Osteoblast (primary cell): Measurements from ENCODE around the gene BPTF. TPM values are rescaled to one million over a fixed set of nuclear protein-coding genes. Genes with fewer than 3 reads are reported as not detected.

Experiments
- DNase-seq: peaks from one replicate; pipeline ENCODE4 v3.0.0; 2011; ENCODE audit warnings: low spot score, mixed read lengths; ENCODE audit not compliant: insufficient read length; ENCODE audit errors: missing footprints
- H2AFZ ChIP-seq: 2 replicates; pipeline ENCODE4 v1.6.0; 2011; ENCODE audit warnings: mild to moderate bottlenecking, low read length
- H3K27ac ChIP-seq: 2 replicates; pipeline ENCODE4 v1.5.1; 2011; ENCODE audit warnings: mild to moderate bottlenecking, low read depth, low read length, moderate library complexity
- H3K27me3 ChIP-seq: 2 replicates; pipeline ENCODE4 v1.6.0; 2012; ENCODE audit warnings: mild to moderate bottlenecking, control low read depth, inconsistent platforms, low read length, moderate library complexity; ENCODE audit not compliant: insufficient read depth
- H3K36me3 ChIP-seq: 2 replicates; pipeline ENCODE4 v1.5.1; 2011; ENCODE audit warnings: mild to moderate bottlenecking, low read length, control low read depth, moderate library complexity; ENCODE audit not compliant: insufficient read depth
- H3K4me1 ChIP-seq: 2 replicates; pipeline ENCODE4 v1.5.1; 2011; ENCODE audit warnings: mild to moderate bottlenecking, low read length, control low read depth, moderate library complexity; ENCODE audit not compliant: insufficient read depth
- H3K4me2 ChIP-seq: 2 replicates; pipeline ENCODE4 v1.6.0; 2011; ENCODE audit warnings: mild to moderate bottlenecking, low read length; ENCODE audit not compliant: insufficient read depth
- H3K4me3 ChIP-seq: fragments of 200-600 bp; sonication (generic); 3 replicates; pipeline ENCODE4 v1.5.1; 2012; ENCODE audit warnings: mild to moderate bottlenecking, low read length, inconsistent platforms; ENCODE audit not compliant: insufficient read depth
- H3K79me2 ChIP-seq: 2 replicates; pipeline ENCODE4 v1.6.0; 2012; ENCODE audit warnings: mild to moderate bottlenecking, low read length, control low read depth, inconsistent platforms; ENCODE audit not compliant: insufficient read depth
- H3K9me3 ChIP-seq: 2 replicates; pipeline ENCODE4 v1.5.1; 2011; ENCODE audit warnings: low read depth, low read length, control low read depth
- H4K20me1 ChIP-seq: 2 replicates; pipeline ENCODE4 v1.6.0; 2012; ENCODE audit warnings: mild to moderate bottlenecking, low read length, control low read depth; ENCODE audit not compliant: insufficient read depth
- CTCF ChIP-seq: IDR thresholded peaks from 2 replicates; pipeline ENCODE4 v1.5.1; 2011; ENCODE audit warnings: mild to moderate bottlenecking, low read depth, low read length, moderate library complexity; ENCODE audit errors: extremely low read depth
- total RNA-seq: library from RNA; depleted of rRNA; stranded (reverse); fragments of >200 nt; gene quantifications from 2 replicates; pipeline ENCODE4 v1.2.3, GENCODE V29; 2012

The BPTF gene
- total RNA-seq, 1 donor = 59.7 TPM

- H3K79me2 ChIP-seq = peaks cover 97% of the 10 kb centered on the region
- peaks cover 53% of the 10 kb centered on the region for H4K20me1 ChIP-seq
- peak; percentile 27 for TF ChIP-seq CTCF
These were observed 37.4 kb downstream of the BPTF start for GRCh38 chr17:67862614-67863217.

GRCh38 chr17:67863624-67864247 lies 38.4 kb downstream of the BPTF start:
- Histone ChIP-seq H2AFZ (no peak overlapping the region), H4K20me1 (peaks cover 53% of the 10 kb centered on the region), H3K79me2 (peaks cover 93% of the 10 kb centered on the region), H3K4me1 (no peaks in the 10 kb centered on the region), H3K27ac (no peak overlapping the region), H3K4me2 (no peak overlapping the region), H3K36me3 (peaks cover 10% of the 10 kb centered on the region), H3K4me3 (no peak overlapping the region), H3K9me3 (no peaks in the 10 kb centered on the region), H3K27me3 (no peaks in the 10 kb centered on the region)
- no peak for TF ChIP-seq CTCF
- no peak for DNase-seq

More at GRCh38 chr17:67862614-67863217, 37.4 kb downstream of the BPTF start:
- no peak overlapping the region for H3K27ac ChIP-seq
- H3K27me3 ChIP-seq = no peaks in the 10 kb centered on the region
- no peaks in the 10 kb centered on the region for H3K4me1 ChIP-seq
- no peak for DNase-seq
- H3K9me3 ChIP-seq = no peaks in the 10 kb centered on the region
- H2AFZ ChIP-seq = no peak overlapping the region
- H3K4me2 ChIP-seq = no peak overlapping the region
- H3K36me3 ChIP-seq = peaks cover 9% of the 10 kb centered on the region
- H3K4me3 ChIP-seq = no peak overlapping the region

- Histone ChIP-seq H3K9me3 (no peaks in the 10 kb centered on the region), H3K27ac (no peak overlapping the region), H3K79me2 (peaks cover 83% of the 10 kb centered on the region), H3K4me2 (no peak overlapping the region), H3K4me3 (no peak overlapping the region), H4K20me1 (peaks cover 45% of the 10 kb centered on the region), H3K27me3 (no peaks in the 10 kb centered on the region), H3K4me1 (no peaks in the 10 kb centered on the region), H2AFZ (no peak overlapping the region), H3K36me3 (peaks cover 10% of the 10 kb centered on the region)
- TF ChIP-seq CTCF = no peak
- no peak for DNase-seq
These were observed 40.1 kb downstream of the BPTF start for GRCh38 chr17:67865438-67865837.

- Histone ChIP-seq H3K27me3 (no peaks in the 10 kb centered on the region), H3K36me3 (peaks cover 10% of the 10 kb centered on the region), H2AFZ (no peak overlapping the region), H3K27ac (no peak overlapping the region), H3K79me2 (peaks cover 61% of the 10 kb centered on the region), H3K4me1 (no peaks in the 10 kb centered on the region), H3K4me2 (no peak overlapping the region), H3K4me3 (no peak overlapping the region), H4K20me1 (peaks cover 35% of the 10 kb centered on the region), H3K9me3 (no peaks in the 10 kb centered on the region)
- no peak for DNase-seq
- TF ChIP-seq CTCF = no peak
These were observed 42.3 kb downstream of the BPTF start for GRCh38 chr17:67867591-67867990.
